NCI-H510A (cell line): ENCODE measurements around the gene BICDL1.

Experiments used
- DNase-seq: peaks from one replicate; lab custom pipeline; 2025; lab: John Stamatoyannopoulos, UW

Gene BICDL1

DNA sequence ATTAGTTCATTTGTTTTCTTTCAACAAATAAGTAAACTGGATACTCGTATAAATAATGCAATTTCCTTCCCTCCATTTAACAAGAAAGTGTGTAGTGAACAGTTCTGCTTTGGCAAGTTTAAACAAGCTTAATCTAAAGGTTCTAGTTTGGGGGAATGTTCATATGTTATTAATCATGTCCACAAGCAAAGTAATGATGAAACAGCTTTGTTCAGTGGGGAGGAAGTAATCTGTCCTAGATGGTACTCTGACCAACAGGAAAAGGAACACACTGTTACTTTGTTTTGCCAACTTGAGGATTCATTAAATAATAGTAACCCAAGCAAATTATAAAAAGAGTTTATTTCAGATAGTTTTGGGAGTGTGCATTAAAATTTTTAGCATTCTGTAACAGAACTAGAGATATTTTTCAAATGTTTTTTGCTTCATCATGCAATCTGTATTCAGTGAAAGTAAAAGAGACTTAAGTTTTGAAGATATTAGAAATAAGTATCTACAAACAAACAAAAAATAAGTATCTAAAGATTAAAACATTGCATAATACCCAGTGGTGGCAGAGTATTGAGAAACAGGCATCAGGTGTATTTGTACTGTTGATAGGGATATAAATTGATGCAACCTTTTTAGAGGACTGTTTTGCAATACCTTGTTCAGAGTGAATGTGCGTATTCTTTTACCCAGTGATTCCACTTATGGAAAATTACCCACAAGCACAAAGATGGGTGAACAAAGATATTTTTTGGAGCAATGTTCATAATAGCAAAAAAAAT lies 66.4 kb downstream of the BICDL1 start:
- no peak for DNase-seq

GRCh38 chr12:120056739-120057138 lies 67.7 kb downstream of the BICDL1 start:
- no peak for DNase-seq

DNA sequence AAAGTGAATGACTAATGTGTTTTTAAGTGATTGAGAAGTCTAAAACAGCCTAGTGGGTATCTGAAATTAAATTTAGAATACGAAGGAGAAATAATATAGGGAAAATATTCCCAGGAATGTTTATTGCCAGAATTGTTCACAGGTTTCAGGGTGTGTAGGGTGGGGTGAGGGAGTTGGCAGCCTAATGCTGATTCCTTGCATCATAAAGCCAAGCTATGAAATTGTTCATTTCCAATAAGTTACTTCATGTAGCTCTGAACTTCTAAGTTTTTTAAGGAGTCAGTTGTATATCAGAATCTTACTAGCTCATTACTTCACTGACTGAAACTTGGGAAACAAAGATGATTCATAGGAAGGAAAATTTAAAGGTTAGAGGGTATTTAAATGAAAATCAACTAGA lies 71.2 kb downstream of the BICDL1 start:
- DNase-seq, result no peak

GRCh38 chr12:120060717-120061116 lies 71.7 kb downstream of the BICDL1 start:
- no peak for DNase-seq

DNA sequence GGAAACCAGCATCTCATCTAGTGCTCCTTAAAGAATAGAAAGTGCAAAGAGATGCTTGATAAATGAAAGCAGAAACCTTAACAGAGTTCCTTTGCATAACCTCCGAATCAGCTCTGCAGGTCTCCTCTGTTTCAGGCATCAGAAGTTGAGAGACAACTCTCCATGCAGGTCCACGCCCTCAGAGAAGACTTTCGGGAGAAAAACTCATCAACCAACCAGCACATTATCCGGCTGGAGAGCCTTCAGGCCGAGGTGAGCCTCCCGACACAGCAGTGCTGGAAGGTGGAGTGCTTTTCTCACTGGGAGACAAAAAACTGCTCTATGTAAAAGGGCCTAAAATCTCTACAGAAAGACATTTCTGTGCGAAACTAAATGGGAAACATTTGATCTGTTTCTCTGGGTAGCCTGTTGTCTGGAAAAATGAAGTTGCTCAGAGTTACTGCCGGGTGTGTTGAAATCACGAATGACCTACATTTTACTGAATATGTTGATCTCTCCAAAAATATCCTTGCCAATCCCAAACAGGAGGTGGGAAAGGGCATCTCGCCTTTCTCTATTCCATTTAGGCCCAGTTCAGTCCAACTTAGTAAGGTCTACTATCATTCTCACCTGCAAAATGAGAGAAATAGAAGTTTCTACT lies 72.7 kb downstream of the BICDL1 start:
- DNase-seq, result no peak

DNA sequence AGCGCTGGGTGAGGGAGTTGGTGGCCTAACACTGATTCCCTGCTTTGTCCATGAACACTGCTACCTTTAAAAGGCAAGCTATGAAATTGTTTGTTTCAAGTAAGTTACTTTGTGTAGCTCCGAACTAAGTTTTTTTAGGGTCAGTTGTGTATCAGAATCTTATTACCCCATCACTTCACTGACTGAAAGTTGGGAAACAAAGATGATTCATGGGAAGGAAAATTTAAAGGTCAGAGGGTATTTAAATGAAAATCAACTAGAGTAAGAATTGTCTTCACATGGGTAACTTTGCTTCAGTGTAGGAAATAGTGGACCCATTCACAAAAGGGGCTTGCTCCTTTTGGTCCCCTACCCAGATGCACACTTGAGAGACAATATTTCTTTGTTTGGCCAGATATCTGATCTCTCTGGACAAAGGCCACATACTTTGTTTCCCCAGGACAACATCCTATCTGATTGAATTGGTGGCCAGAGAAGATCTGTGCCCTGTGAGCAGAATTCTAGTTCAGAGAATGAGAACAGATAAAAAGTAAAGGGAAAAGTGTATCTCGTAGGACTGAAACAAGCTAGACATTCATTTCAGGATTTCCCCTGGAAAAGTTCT lies 74.0 kb downstream of the BICDL1 start:
- no peak for DNase-seq

DNA sequence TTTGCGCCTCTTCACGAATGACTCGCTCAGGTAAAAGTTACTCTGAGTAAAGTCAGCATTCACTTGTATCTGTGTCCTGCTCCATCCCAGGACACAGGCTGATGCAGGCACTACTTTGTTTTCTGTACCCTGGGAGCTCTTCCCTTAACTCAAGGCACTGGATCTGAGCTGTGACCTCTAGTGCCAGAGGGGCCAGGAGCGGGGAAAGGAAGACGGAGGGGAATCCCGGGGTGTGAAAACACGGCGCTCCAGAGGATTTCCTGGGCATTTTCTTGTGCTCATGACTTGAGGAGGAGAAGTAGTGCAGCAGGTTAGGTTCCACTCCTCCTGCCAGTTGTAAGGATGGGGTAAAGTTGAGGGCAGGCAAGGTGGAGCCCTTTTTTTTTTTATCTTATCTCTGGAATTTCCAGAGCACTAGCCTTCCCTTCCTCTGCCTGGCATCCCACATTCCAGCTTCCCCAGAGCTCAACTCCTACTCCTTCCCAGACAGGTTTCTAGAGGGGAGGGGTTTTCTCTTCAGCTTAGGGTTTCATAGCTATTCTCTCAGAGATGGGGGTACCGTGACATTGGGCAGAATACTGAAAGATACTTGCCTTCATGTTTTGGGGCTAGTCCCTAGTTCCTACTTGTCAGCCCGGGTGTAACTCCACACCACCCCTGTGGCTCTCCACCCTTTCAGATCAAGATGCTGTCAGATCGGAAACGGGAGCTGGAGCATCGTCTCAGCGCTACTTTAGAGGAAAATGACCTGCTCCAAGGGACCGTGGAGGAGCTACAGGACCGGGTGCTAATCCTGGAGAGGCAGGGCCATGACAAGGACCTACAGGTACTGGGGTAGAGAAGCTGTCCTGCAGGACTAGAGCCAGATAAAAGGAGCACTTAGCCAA lies 75.3 kb downstream of the BICDL1 start:
- DNase-seq, result no peak

- no peak for DNase-seq
Observed at GRCh38 chr12:120065472-120065871, 76.4 kb downstream of the BICDL1 start.

- no peak for DNase-seq
Observed at GRCh38 chr12:120066341-120066740, 77.3 kb downstream of the BICDL1 start.

GRCh38 chr12:120067084-120067869 lies 78.2 kb downstream of the BICDL1 start:
- DNase-seq, result peak; percentile 77

- DNase-seq, result no peak
Observed at GRCh38 chr12:120067901-120068300, 78.9 kb downstream of the BICDL1 start.

- DNase-seq, result no peak
Observed at GRCh38 chr12:120069278-120069677, 80.2 kb downstream of the BICDL1 start.

DNA sequence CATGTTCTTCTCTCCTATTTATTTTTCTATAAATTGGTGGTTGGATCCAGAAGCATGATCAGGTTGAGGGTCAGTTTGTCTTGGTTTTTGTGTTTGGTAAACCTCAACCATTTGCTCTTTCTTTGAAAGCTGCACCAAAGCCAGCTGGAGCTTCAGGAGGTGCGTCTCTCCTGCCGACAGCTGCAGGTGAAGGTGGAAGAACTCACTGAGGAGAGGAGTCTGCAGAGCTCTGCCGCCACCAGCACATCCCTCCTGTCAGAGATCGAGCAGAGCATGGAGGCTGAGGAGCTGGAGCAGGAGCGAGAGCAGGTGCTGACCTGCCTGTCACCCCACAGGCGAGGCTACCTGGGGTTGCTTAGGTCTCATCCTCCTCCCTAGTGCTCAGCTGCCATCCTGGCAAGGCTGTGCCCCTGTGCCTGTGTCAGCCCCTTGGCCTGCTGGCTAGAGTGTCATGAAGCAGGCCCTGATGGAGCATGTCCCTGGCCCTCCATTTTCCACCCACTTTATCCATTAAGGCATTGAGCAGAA lies 82.5 kb downstream of the BICDL1 start:
- no peak for DNase-seq

DNA sequence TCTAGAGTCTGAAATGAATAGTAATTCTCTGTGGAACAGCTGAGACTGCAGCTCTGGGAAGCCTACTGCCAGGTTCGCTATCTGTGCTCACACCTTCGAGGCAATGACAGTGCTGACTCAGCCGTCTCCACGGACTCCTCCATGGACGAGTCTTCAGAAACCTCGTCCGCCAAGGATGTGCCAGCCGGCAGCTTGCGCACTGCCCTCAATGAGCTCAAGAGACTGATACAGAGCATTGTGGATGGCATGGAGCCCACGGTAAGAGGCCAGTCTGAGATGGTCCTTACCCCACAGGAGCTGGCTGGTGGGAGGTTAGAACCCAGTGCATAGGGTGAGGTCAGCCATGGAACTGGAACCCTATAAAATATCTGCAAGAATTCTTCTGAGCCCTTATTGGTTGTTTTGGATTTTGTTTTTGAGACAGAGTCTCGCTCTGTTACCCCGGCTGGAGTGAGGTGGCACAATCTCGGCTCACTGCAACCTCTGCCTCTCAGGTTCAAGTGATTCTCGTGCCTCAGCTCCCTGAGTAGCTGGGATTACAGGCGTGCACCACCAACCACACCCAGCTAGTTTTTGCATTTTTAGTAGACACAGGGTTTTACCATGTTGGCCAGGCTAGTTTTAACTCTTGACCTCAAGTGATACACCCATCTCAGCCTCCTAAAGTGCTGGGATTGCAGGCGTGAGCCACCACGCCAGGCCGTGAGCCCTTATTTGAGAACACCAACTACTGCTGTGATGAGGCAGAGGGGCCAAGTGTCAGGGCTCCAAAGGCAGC lies 83.6 kb downstream of the BICDL1 start:
- no peak for DNase-seq

GRCh38 chr12:120075034-120075616 lies 86.1 kb downstream of the BICDL1 start:
- no peak for DNase-seq

GRCh38 chr12:120076651-120077050 lies 87.6 kb downstream of the BICDL1 start:
- DNase-seq, result no peak

- no peak for DNase-seq
Observed at GRCh38 chr12:120077260-120077659, 88.2 kb downstream of the BICDL1 start.

DNA sequence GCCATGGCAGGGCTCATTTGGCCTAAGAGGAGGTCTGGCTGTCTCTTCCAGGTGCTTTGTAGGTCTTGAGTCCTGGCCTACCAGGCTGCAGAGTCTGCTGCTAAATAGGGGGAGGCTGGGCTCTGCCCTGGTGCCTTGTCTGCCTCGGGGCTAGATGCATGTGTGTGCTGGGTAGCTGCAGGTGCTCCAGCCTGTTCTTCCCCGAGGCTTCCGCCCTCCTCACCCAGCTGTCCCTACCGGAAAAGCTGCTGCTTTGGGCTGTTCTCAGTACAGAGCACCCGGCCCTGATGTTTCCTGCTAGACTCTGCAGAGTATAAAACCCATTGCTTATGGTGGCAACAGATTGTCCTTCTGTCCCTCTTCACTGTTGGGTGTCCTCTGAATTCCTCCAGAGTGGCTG lies 89.8 kb downstream of the BICDL1 start:
- DNase-seq, result no peak

- DNase-seq, result no peak
Observed at GRCh38 chr12:120079411-120080400, 90.7 kb downstream of the BICDL1 start.
